DOHH2 (cell line): ENCODE measurements around the gene SEMA4G.

ENCODE experiments used
- H3F3A ChIP-seq: fragments of 200-600 bp; sonication (generic), shearing (Covaris generic); 2 replicates; pipeline ENCODE4 v1.6.0; 2016; ENCODE audit warnings: antibody characterized with exemption, mild to moderate bottlenecking; ENCODE audit not compliant: control insufficient read depth, insufficient read depth
- H3K27ac ChIP-seq: fragments of 200-600 bp; sonication (generic); 2 replicates; pipeline ENCODE4 v1.5.1; 2014; ENCODE audit warnings: low read depth, mild to moderate bottlenecking, low read length, moderate library complexity
- H3K27me3 ChIP-seq: fragments of 200-600 bp; sonication (generic); 2 replicates; pipeline ENCODE4 v1.6.1; 2014; ENCODE audit warnings: mild to moderate bottlenecking, low read length, mixed read lengths; ENCODE audit not compliant: control insufficient read depth
- H3K36me3 ChIP-seq: fragments of 200-600 bp; sonication (generic); 2 replicates; pipeline ENCODE4 v1.6.1; 2014; ENCODE audit warnings: mild to moderate bottlenecking, low read length, moderate library complexity, mixed read lengths; ENCODE audit not compliant: control insufficient read depth
- H3K4me1 ChIP-seq: fragments of 200-600 bp; sonication (generic); 2 replicates; pipeline ENCODE4 v1.6.1; 2014; ENCODE audit warnings: mild to moderate bottlenecking, low read length, mixed read lengths; ENCODE audit not compliant: control insufficient read depth
- H3K4me2 ChIP-seq: fragments of 200-600 bp; sonication (generic); 2 replicates; pipeline ENCODE4 v1.6.0; 2014; ENCODE audit warnings: mild to moderate bottlenecking, low read length, moderate library complexity
- H3K4me3 ChIP-seq: fragments of 200-600 bp; sonication (generic); 2 replicates; pipeline ENCODE4 v1.5.1; 2014; ENCODE audit warnings: mild to moderate bottlenecking, low read length, mixed read lengths
- H3K79me2 ChIP-seq: fragments of 200-600 bp; sonication (generic); 2 replicates; pipeline ENCODE4 v1.6.1; 2014; ENCODE audit warnings: mild to moderate bottlenecking, low read length, mixed read lengths; ENCODE audit not compliant: control insufficient read depth
- H3K9me2 ChIP-seq: fragments of 200-600 bp; sonication (generic); replicated peaks from 2 replicates; pipeline ENCODE4 v1.6.1; 2014; ENCODE audit warnings: mild to moderate bottlenecking, low read length, mixed read lengths; ENCODE audit not compliant: control insufficient read depth
- H3K9me3 ChIP-seq: fragments of 200-600 bp; sonication (generic); 2 replicates; pipeline ENCODE4 v1.6.1; 2014; ENCODE audit warnings: antibody characterized with exemption, low read length, mixed read lengths; ENCODE audit not compliant: control insufficient read depth, insufficient read depth
- H4K20me1 ChIP-seq: fragments of 200-600 bp; sonication (generic); 2 replicates; pipeline ENCODE4 v1.6.0; 2014; ENCODE audit warnings: low read depth, mild to moderate bottlenecking, antibody characterized with exemption, low read length, moderate library complexity; ENCODE audit not compliant: control insufficient read depth, insufficient read depth
- CTCF ChIP-seq: fragments of 200-600 bp; sonication (generic); IDR thresholded peaks from one replicate; pipeline ENCODE4 v1.5.1; 2014; ENCODE audit warnings: antibody characterized with exemption, mild to moderate bottlenecking, low read depth, low read length; ENCODE audit not compliant: poor library complexity, severe bottlenecking
- EZH2phosphoT487 ChIP-seq: fragments of 200-600 bp; sonication (generic); IDR thresholded peaks from 2 replicates; pipeline ENCODE4 v1.6.1; 2017; ENCODE audit warnings: borderline replicate concordance, mild to moderate bottlenecking, antibody characterized with exemption, low read length, moderate library complexity, mixed read lengths

The SEMA4G gene

GRCh38 chr10:100960251-100960650 is 9.1 kb upstream of the SEMA4G start:
- Histone ChIP-seq H3K27me3 (no peaks in the 10 kb centered on the region), H3K4me3 (no peak overlapping the region), H3K4me1 (no peaks in the 10 kb centered on the region), H3K4me2 (no peak overlapping the region), H3K79me2 (no peaks in the 10 kb centered on the region), H3K9me3 (no peaks in the 10 kb centered on the region), H3K27ac (no peak overlapping the region), H4K20me1 (no peaks in the 10 kb centered on the region), H3K9me2 (no peaks in the 10 kb centered on the region), H3K36me3 (peaks cover 67% of the 10 kb centered on the region), H3F3A (peaks cover 2% of the 10 kb centered on the region)
- TF ChIP-seq CTCF (no peak), EZH2phosphoT487 (no peak)

DNA sequence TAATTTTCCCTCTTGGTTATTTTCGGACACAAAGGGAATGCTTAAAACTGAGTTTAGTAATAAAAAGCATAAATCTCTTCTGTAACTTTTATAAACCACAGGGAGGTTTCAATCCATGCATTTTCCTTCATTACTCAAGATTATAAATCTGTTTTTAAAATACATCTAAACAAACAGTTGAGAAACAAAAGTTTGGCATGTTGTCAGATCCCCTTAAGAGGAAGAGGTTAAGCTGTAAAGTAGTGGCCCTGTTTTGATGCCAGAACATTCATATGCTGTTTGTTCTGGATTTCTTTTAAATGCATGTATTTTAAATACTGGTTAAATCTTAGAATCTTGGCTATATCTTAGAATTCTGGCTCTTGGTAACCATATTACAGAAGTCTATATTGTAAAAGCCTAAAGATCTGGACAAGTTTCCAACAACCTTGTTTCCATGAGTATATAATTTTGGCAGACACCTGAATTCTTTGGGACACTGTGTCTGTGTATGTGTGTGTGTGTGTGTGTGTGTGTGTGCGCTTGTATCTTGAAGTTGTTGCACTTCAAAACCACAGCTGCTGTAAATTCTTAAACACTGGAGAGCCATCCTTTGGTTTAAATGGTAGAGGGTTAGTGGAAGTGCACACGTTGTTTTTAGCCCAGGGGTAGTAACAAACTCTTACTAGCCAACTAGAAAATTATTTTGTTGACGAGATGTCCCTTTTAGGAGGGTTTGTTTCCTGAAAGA is 6.8 kb upstream of the SEMA4G start:
- H3K27me3 ChIP-seq, result no peaks in the 10 kb centered on the region
- H3K4me2 ChIP-seq, result no peak overlapping the region
- H3K27ac ChIP-seq, result no peak overlapping the region
- H4K20me1 ChIP-seq, result no peaks in the 10 kb centered on the region
- H3F3A ChIP-seq, result peaks cover 6% of the 10 kb centered on the region
- TF ChIP-seq CTCF (no peak), EZH2phosphoT487 (no peak)
- no peaks in the 10 kb centered on the region for H3K9me3 ChIP-seq
- H3K4me1 ChIP-seq, result no peaks in the 10 kb centered on the region
- no peaks in the 10 kb centered on the region for H3K9me2 ChIP-seq
- H3K36me3 ChIP-seq, result peaks cover 60% of the 10 kb centered on the region
- no peaks in the 10 kb centered on the region for H3K79me2 ChIP-seq
- H3K4me3 ChIP-seq, result no peak overlapping the region

DNA sequence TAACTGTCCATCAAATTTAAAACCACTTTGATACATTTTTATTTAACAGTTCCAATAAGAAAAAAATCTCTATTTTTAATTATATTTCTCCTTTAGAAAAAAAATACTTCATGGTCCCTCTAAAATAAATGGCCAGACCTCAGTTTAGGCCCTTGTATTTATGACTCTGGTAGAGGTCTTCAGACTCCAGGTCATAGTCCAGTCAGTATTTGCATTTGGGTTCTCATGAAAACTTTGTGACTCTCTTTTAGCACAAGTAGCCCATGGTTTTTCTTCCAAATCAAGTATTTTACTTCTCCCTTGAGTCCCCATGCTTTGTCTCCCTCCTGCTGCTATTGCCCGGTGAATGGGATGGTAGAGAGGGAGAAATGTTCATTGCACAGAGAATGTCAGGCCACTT is 5.5 kb upstream of the SEMA4G start:
- Histone ChIP-seq H3K27ac (no peak overlapping the region), H3K9me2 (no peaks in the 10 kb centered on the region), H3K4me3 (no peak overlapping the region), H3K36me3 (peaks cover 52% of the 10 kb centered on the region), H3K79me2 (no peaks in the 10 kb centered on the region), H3K4me1 (peaks cover 1% of the 10 kb centered on the region), H4K20me1 (no peaks in the 10 kb centered on the region), H3K9me3 (no peaks in the 10 kb centered on the region), H3K27me3 (no peaks in the 10 kb centered on the region), H3F3A (peaks cover 6% of the 10 kb centered on the region), H3K4me2 (no peak overlapping the region)
- TF ChIP-seq CTCF, result no peak
- TF ChIP-seq EZH2phosphoT487, result no peak
